Cardiac muscle cell (in vitro differentiated cells and primary cell): ENCODE measurements around the gene FCSK. TPM values are rescaled to one million over a fixed set of nuclear protein-coding genes. Genes with fewer than 3 reads are reported as not detected.

Experiments
- DNase-seq, 2 donors: peaks; one replicate each; pipeline versions ENCODE4 v3.0.0 to v3.0.0-alpha.2; 2010 to 2017; ENCODE audit warnings: low read depth in 1 of 2, low spot score in 1 of 2
- H3K27ac ChIP-seq: fragments of 200-600 bp; sonication (generic); 2 replicates; pipeline ENCODE4 v1.5.1; 2016
- H3K27me3 ChIP-seq: fragments of 200-600 bp; sonication (generic); 2 replicates; pipeline ENCODE4 v1.6.0; 2016; ENCODE audit warnings: control low read depth
- H3K36me3 ChIP-seq: fragments of 200-600 bp; sonication (generic); 2 replicates; pipeline ENCODE4 v1.5.1; 2016; ENCODE audit warnings: control low read depth
- H3K4me1 ChIP-seq: fragments of 200-600 bp; sonication (generic); 2 replicates; pipeline ENCODE4 v1.8.1; 2017; ENCODE audit warnings: low read depth, mild to moderate bottlenecking, mixed run types
- H3K4me3 ChIP-seq: fragments of 200-600 bp; sonication (generic); 2 replicates; pipeline ENCODE4 v1.5.1; 2016; ENCODE audit warnings: mild to moderate bottlenecking
- H3K9me3 ChIP-seq: fragments of 200-600 bp; sonication (generic); 2 replicates; pipeline ENCODE4 v1.5.1; 2017; ENCODE audit warnings: low read depth, mild to moderate bottlenecking, control low read depth
- CTCF ChIP-seq: IDR thresholded peaks from 2 replicates; pipeline ENCODE4 v1.5.1; 2012; ENCODE audit warnings: low read depth, mild to moderate bottlenecking, low read length
- polyA plus RNA-seq: library from polyadenylated mRNA; unstranded; fragments of >200 nt; fragmentation: Nextera tagmentation; extraction: Ambion mirVana; gene quantifications from 2 replicates; pipeline ENCODE4 v1.2.1, GENCODE V29; 2016
- total RNA-seq: library from RNA; depleted of rRNA; stranded (reverse); fragments of >200 nt; gene quantifications from 2 replicates; pipeline ENCODE4 v1.2.3, GENCODE V29; 2016

The FCSK gene
- total and polyA plus RNA-seq, 2 experiments from 2014 or later = 12.0 to 22.5 TPM

DNA sequence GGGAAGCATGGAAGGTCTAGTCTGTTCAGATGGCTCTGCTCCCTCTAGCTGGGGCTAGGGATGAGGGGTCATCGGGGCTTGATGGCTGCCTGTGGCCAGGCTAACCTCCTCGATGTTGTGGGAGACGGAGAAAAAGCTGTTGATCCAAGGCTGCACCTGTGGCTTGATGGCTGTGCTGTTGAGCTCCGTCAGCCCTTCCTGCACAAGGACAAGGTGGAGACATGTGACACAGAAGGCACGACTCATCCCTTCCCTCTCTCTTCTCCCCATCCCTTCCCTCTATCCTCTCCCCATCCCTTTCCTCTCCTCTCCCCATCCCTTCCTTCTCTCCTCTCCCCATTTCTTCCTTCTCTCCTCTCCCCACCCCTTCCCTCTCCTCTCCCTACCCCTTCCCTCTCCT lies 28.2 kb downstream of the FCSK start:
- Histone ChIP-seq H3K27ac (no peak overlapping the region), H3K9me3 (no peaks in the 10 kb centered on the region), H3K4me3 (no peak overlapping the region), H3K4me1 (no peaks in the 10 kb centered on the region), H3K27me3 (no peaks in the 10 kb centered on the region), H3K36me3 (peaks cover 19% of the 10 kb centered on the region)
- TF ChIP-seq CTCF = no peak
- no peak for DNase-seq

GRCh38 chr16:70483426-70483825 lies 29.0 kb downstream of the FCSK start:
- Histone ChIP-seq H3K4me3 (no peak overlapping the region), H3K36me3 (peaks cover 19% of the 10 kb centered on the region), H3K4me1 (no peaks in the 10 kb centered on the region), H3K27ac (no peak overlapping the region), H3K27me3 (no peaks in the 10 kb centered on the region), H3K9me3 (no peaks in the 10 kb centered on the region)
- no peak for DNase-seq
- no peak for TF ChIP-seq CTCF

- Histone ChIP-seq H3K36me3 (peaks cover 12% of the 10 kb centered on the region), H3K27me3 (no peaks in the 10 kb centered on the region), H3K4me1 (no peaks in the 10 kb centered on the region), H3K27ac (no peak overlapping the region), H3K9me3 (no peaks in the 10 kb centered on the region), H3K4me3 (no peak overlapping the region)
- no peak for DNase-seq
- no peak for TF ChIP-seq CTCF
Measured at GRCh38 chr16:70484867-70485266, 30.5 kb downstream of the FCSK start.

GRCh38 chr16:70490261-70490660 lies 35.9 kb downstream of the FCSK start:
- Histone ChIP-seq H3K27ac (no peak overlapping the region), H3K27me3 (no peaks in the 10 kb centered on the region), H3K36me3 (no peaks in the 10 kb centered on the region), H3K4me1 (peaks cover 14% of the 10 kb centered on the region), H3K9me3 (no peaks in the 10 kb centered on the region), H3K4me3 (no peak overlapping the region)
- no peak for TF ChIP-seq CTCF
- DNase-seq = no peak

DNA sequence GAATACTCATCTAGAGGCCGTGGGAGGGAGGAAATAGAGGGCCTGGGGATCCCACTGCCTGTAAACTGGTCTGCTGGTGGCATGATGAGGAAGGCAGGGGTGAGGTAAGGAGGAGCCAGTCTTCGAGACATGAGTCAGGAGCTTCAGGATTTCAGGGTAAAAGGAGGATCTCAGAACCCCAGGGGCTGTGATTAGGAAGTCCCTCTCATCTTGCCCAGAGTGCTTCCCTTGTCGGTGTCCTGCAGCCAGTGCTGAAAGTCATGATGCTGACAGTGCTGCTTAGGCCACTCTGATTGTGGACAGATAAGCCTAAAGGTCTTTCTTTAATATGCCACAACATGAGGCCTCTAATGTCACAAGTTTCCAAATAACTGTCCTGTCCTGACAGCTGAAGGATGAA lies 39.4 kb downstream of the FCSK start:
- peaks cover 14% of the 10 kb centered on the region for H3K4me1 ChIP-seq
- peak in 1 of 2 donors; percentile 52 for DNase-seq

More for the DNA sequence above, 39.4 kb downstream of the FCSK start:
- Histone ChIP-seq H3K9me3 (no peaks in the 10 kb centered on the region), H3K27ac (peak overlapping the region; percentile 34), H3K27me3 (no peaks in the 10 kb centered on the region), H3K36me3 (peaks cover 9% of the 10 kb centered on the region), H3K4me3 (no peak overlapping the region)
- no peak for TF ChIP-seq CTCF
